NCI-H2196 treated with DMSO at 0.1 percent for 48 hours (cell line): Measurements from ENCODE around the gene SLC29A3.

Experiments used
- DNase-seq: peaks from one replicate; lab custom pipeline; 2025; ENCODE audit not compliant: unreplicated experiment; lab: John Stamatoyannopoulos, UW

The SLC29A3 gene

DNA sequence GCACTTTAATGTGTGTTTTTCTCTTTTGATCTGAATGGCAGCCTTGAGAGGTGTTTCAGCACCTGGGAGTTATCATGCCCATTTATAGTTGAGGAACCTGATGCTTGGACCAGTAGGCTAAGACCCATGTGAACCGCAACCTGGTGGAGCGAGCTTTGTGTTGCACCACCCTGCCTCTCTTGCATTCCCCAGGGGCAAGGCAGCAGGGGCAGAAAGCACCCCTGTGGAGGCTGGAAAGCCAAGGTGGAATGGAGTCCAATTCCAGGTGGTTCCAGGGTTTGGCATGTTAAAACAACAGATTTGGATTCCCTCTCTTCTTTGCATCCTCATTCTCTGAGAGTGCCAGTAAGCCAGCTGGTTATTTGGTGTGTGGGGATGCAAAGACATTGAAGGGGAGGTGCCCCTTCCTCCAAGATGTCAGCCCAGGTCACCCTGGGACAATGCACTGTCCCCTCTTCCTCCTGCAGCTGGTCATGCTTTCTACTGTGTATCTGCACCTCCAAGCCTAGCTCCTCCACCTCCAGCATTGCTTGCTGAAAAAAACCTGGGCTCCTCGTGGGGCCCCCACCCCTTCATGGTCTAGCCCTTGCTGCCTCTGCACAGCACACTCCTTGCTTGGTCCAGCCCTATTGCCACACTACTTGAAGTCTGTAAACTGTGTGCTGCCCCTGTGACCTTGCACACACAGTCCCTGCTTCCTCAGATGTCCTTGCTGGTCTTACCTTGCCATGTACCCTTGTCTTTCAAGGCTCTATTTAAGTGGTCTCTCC lies 72.0 kb downstream of the SLC29A3 start:
- DNase-seq = no peak

DNA sequence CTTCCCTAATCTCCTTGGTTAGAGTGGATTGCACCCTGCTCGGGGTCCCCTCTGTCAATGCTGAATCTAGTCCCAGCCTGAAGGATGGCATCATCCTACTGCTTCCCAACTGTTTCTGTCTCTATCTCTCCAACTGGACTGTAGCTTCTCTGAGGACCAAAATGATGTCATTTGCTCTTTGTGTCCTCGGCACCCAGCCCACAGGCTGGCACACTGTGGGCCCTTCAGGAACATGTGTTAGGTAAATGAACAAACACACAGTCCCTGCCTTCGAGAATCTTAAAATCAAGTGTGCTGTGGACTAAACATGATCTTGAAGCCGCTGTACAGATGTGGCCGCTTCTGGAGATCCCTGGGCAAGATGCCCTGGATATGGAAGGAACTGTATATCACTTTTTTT lies 72.6 kb downstream of the SLC29A3 start:
- no peak for DNase-seq

DNA sequence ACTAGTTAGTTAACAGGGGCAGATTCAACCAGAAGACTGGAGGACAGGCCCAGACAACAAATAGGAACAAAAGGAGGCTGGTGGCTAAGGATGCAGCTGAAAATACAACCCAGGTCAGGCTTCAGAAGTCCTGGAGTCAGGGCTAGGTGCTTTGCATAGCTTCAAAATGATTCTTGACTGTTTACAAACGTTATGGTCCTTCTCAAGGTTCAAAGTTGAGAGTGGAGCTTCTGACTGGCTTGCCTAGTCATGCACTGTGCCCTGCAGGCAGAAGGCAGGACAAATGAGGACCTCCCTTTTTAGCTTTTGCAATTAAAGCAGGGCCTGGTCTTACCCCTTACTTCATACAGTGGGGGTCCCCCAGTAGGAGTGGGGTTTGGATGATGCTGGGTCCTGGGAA lies 73.2 kb downstream of the SLC29A3 start:
- DNase-seq = no peak

DNA sequence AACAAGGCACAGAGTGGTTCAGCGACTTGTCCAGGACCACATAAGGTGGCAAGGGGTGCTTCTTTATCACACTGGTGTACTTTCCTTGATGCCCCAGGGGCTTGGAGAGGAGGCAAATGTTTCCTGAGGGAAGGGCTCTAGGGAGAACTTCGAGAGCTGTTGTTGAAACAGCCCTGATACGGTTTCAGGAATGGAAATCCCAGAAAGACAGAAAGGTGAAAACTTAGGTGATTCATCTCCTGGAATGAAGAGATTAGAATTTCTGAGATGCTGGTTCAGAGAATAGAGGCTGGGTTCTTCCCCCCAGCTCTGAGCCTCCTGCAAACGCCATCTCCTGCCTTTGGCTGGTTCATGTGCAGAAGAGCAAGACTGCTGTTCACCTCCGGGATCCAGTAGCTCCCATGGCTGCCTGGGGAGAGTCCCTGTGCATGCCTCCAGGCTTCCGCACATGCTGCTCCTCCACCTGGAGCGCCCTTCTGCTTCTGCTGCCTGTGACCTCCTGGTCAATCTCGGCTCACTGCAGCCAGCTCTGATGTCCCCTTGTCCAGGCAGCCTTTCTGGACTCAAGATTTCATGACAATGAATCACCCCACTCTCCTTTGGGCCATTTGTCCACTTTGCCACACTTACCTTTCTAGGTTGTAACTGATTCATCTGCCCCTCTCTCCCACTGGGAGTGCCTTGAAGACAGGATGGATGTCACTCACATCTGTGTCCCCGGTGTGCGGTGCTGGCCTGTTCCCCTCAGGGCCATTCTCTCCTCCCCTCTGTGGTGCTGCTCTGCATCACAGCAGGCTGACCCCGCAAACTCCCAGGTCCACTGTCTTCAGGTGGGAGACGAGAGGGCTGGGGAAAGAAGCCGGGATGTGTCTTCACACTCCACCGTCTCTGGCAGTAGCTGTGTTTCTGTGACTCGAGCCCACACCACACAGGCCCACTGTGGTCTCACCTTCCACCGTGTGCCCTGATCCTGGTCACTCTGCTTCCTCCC lies 74.0 kb downstream of the SLC29A3 start:
- DNase-seq = no peak

DNA sequence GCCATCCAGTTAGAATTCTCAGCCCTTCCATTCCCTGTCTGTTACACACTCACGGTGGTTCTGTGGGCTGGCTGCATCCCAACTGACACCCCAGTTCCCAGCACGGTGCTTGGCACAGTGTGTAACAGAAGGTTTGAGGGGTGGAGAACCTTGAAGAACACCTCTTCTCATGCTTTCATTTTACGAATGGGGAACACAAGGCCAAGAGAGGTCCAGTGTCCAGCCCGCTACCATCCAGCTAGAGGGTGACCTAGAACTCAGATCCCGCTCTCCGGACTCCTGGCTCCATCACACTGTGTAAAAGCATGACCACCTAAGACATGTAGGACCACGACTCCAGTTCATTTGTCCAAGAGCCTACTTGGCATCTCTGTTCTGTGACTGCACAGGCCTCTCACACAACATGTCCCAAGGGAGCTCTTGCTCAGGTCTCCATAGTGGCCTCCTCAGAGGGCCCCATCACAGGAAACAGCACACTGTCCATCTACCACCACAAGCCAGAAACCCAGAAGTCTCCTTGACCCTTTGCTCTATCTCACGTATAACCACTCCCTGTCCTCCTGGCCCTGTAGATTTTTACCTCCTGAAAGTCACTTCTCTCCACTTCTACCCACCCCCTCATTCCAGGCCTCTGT lies 74.9 kb downstream of the SLC29A3 start:
- no peak for DNase-seq

DNA sequence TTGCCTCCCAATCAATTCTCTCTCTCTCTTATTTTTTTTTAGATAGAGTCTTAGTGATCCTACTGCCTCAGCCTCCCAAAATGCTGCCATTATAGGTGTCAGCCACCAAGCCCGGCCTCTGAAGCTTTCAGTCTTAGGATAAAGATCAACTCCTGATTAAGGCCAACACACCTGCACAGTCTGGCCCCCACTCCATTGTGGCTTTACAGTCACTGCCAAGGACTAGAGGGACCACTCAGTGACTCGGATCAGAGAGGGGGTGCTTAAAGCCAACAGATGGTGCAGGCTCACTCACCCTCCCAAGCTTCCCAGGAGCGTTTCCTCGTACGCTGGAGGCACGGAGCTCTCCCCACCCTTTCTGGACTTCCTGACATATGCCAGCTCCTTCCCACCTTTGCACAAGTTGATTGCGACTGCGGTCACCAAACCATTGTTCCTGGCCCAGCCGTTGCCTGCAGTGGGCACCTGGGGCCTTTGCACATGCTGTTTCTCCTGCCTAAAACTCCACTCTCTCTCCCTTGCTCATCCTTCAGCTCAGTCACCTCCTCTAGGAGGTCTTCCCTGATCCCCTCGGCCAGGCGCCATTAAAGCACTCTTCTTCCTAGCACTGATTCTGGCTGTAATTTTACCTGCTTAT lies 76.0 kb downstream of the SLC29A3 start:
- no peak for DNase-seq

DNA sequence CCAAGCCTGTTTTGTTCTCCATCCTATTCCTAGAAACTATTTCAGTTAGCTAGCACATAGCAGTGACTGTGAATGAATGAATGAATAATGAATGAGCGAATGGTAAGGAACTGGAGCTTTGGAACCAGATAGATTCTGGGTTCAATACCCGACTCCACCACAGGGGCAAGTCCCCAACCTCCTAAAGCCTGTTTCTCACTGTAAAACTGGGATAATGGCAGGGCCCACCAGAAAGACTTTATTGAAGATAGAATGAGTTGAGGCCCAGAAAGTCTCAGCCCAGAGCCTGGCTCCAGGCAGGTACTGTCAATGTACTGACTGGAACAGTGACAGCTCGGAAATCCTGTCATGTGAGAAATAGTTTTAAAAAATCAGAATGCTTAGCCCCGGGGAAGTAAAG lies 76.6 kb downstream of the SLC29A3 start:
- DNase-seq = no peak

DNA sequence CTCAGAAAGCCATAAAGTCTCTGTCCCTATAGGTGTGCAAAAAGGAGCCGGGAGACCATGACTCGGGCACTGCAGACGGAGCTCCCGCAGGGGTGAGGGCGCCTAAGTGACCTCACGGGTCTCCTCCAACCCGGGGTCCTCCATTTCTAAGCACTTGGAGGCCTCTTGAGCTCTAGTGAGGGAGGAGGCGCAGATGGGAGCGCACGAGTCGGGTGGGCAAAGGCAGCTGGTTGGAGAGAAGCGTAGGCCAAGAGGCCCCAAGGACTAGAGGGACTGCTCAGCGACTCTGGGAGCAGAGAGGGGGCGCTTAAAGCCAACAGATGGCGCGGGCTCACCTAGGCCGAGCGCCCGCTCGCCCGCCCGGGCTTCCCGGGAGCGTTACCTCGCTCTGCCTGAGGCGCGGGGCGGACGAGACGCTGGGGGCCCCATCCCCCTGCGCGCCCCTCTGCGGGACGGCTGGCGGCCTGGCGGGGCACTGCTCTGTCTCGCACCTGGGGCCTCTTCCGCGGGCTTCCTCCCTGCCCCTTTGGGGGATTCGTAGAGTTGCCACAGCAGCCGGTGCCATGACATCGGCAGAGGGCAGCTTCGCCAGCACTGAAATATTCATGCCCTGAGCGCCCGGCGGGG lies 77.1 kb downstream of the SLC29A3 start:
- DNase-seq = no peak

DNA sequence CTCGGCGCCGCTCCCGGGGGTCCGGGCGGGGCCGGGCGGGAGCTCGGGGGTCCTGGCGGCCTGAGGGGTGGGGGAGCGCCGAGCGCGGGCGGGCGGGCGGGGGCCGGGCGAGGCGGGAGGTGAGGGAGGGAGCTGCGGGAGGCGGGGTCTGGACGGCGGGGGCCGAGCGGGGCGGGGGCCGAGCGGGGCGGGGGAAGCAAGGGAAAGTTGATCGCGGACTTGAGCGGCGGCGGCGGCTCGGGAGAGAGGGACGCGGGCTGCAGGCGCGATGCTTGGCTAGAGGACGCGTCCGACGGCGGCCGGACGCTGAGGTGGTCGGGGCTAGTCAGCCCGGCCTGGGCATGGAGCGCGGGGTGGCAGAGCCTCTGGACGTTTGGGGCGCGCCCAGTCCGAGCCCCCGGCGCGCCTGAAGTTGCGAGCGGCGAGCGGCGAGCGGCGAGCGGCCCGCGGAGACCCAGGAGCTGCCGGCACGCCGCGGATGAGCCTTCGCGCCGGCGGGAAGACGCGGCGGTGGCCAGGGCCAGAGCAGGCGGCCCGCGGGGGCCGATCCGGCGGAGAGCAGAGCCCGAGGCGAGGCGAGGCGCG lies 77.7 kb downstream of the SLC29A3 start, which contains the start of gene CDH23:
Gene CDH23 (plus strand): TSS at position 210 of the 585 bp plus-strand sequence. CDS start 42,912 bp downstream, outside the sequence.
- DNase-seq = no peak

DNA sequence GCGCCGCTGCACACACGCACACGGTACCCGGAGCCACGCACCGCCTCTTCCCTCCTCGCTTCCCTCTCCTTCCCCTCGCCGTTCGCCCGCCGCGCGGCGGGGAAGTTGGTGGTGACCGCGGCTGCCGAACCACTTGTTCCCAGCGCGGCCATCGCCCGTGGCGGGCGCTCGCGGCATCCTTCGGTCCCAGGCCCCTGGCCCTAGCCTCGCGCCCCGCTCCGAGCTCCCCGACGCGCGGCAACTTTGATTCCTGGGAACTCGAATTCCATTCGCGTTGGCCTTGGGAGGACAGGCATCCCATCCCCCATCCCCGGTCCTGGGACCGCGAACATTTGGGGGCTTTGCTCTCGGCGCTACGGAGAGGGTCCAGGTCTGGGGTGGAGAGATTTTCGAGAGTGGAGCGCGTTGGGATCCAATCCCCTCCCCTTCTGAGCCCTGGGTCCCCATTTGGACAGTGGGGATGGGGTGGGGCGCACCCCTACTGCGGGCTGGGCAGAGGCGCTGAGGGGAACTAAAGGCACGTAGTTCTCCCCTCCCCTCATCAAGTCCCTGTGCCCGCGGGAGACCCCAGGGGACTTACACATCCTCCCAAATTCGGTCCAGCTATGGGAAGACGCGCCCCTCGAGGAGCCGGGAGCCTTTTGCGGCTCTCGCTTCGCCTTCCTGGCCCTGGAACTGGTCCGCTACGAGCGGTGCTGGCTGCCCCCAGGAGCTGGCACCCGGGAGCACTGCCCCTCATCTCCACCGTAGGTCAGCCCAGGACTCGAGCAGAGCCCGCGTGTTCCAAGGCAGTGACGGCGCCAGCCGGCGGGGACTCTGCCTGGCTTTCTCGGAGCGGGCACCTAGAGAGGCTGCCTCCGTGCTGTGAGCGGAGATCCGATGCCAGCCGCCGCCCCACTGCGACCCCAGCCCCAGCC lies 78.5 kb downstream of the SLC29A3 start:
- no peak for DNase-seq

DNA sequence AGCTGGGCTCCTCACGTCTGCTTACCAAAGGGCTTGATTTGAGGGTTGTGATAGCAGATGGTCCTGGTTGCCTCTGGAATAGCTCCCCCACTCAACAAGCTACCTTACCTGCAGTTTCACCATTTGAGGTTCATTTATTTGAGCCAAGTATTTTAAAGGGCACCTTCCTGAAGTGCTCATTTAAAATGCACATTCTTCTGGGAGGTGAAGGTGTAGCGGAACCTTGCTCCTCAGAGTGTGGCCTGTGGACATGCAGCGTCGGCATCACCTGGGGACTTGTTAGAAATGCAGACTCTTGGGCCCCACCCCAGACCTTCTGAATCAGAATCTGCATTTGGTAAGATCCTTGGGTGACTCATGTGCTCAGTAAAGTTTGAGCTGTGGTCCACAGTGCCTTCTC lies 79.9 kb downstream of the SLC29A3 start:
- no peak for DNase-seq

DNA sequence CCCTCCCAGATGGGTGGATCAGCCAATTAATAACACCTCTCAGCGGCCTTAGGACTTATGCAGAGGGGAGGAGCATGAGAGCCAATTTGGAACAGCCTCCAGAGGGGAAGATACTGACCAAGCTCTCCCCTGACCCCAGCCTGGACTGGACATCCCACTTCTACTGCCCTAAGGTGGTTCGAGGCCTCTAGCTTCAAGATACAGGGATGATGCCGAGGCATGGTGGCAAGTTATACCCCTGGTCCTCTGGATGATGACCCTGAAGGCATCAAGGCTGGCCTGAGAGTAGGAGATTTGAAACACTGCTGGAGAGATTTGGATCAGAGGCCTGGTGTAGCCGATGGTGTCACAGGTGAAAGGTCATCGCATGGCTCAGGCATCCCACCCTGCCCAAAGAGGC lies 80.9 kb downstream of the SLC29A3 start:
- DNase-seq = no peak

DNA sequence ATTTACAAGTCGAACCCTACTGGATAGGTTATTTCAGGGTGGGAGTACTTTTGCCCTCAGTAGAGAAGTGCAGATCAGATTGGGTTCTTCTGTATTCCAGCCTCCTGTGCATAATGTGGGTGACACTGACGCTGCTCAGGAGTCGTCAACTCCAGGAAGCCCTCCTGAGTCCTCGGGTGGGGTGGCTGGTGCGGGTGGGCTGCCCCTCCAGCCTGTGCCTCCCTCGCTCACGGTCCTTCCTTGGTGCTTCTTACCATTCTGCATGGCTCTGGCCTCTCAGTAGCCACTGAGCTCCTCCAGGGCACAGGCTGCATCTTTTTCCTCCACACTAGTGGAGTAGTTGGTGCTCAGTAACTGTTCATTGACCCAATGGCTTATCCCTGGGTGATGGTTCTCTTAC lies 82.0 kb downstream of the SLC29A3 start:
- DNase-seq = no peak

DNA sequence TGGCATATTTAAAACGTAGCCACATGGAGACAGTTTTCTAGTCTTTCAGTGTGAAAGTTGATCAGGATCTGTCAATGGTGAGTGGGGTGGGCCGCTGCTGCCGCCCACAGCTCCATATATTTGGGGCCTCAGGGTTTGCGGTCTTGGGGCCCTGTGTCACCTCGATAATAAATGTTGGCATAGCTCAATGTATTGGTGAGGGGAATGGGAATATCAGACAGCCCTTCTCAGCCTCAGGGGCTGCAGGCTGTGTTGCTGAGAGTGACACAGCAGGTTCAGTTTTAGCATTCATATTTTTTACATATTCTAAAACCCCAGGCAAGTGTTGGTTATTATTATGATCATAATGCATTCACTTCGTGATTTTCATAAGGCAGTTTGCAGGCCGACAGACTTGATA lies 82.9 kb downstream of the SLC29A3 start:
- DNase-seq = no peak

DNA sequence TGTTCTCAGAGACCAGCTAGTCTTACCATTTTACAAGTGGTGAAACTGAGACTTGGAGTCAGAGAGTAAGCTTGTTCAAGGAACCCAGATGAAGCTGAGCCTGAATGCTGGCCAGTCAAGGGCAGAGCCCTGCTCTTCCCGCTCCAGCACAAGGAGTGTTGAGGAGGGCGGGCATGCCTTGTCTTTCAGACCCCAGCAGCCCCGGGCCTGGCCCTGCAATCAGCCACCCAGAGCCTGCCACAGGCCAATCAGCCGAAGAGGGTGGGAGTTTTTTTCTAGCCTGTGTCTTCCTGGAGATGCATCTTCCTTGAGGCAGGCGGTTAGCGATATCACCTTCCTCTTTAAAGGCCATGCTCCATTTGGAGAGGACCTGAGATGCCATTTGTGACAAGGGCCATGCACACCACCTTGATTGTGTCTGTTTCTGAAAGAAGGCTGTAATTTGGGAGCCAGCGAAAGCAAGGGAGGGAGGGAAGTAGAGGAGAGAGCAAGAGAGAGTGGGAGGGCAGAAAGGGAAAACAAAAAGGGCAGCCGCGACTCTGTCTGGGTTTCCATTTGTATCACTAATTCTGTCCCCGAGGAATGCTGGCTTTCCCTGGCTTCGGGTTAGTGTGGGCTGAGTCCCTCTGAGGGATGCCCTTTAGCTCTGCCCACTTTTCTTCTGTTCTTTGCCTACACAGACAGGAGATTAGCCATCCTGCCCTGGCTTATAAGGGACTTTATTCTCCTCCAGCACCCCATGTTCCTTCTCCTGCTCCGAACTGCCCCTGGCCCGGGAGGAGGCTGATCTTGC lies 85.6 kb downstream of the SLC29A3 start:
- no peak for DNase-seq

DNA sequence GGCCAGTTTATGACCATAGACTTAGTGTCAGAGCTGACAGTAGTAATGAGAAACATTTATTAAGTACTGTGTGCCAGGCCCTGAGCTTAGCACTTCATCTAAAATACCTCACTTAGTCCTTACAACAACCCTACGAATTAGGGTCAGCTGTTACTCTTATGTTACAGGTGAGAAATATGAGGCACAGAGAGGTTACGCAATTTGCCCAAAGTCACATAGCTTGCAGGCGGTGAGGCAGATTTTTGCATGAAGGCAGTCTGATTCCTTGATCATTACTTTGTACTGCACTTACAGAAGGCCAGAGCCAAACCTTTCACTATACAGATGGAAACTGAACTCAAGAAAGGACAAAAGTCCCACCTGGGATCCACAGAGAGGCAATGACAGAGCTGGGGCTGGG lies 87.8 kb downstream of the SLC29A3 start:
- DNase-seq = no peak

DNA sequence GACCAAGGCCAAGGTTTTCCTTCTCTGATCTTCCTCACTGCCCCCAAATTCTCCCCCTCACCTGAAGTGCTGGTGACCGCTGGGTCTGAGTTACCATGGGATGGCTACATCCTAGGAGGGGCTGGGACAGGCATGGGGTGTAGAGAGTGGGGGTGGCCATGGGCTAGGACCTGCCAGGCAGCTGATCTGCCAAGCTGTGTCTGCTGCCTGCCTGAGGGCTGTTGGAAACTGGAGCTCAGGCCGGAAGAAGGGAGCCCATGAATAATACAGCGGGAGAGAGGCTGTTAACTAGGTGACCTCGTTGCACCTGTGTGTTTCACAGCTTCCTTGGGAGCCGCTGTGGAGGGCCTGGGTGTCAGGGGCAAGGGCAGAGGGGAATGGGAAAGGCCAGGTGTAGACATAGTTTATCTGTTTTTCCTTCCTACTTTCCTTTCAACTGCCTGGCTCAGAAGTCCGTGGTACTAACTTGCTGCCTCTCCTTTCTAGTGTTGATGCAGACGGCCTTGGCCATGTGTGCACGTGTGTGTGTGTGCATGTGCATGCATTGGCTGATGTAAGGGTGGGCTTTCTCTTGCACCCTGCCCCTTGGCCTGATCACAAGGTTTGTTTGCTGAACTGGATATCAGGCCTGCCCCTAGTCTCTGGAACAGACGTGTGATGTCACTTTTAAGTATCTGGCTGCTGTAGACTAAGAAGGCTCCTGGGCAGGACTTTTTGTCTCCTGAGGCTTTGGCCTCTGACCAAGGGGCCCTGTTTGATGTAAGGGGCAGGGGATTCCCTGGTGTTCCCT lies 89.6 kb downstream of the SLC29A3 start:
- DNase-seq = no peak
